GM23338 (cell line): Measurements from ENCODE around the gene HELT. TPM values are rescaled to one million over a fixed set of nuclear protein-coding genes. Genes with fewer than 3 reads are reported as not detected.

Experiments
- ATAC-seq: fragments of 200-7000 bp; cut with Tn5 transposase; 3 replicates; pipeline ENCODE4 v1.9.1; 2020
- DNase-seq: peaks from one replicate; pipeline ENCODE4 v3.0.0-alpha.2; 2015; ENCODE audit warnings: low spot score
- H2AFZ ChIP-seq: fragments of 200-600 bp; sonication (generic); 2 replicates; pipeline ENCODE4 v1.8.0; 2016; ENCODE audit warnings: antibody characterized with exemption, mild to moderate bottlenecking, moderate library complexity
- H3F3A ChIP-seq: fragments of 200-600 bp; sonication (generic); replicated peaks from 2 replicates; pipeline ENCODE4 v1.8.0; 2017; ENCODE audit warnings: antibody characterized with exemption, mixed run types, low read depth
- H3K27ac ChIP-seq: fragments of 200-600 bp; sonication (generic); 2 replicates; pipeline ENCODE4 v1.6.1; 2016; ENCODE audit warnings: low read depth
- H3K27me3 ChIP-seq: fragments of 200-600 bp; sonication (generic); 2 replicates; pipeline ENCODE4 v1.8.0; 2016; ENCODE audit warnings: mild to moderate bottlenecking, mixed run types, moderate library complexity; ENCODE audit not compliant: insufficient read depth
- H3K36me3 ChIP-seq: fragments of 200-600 bp; sonication (generic); 2 replicates; pipeline ENCODE4 v1.8.0; 2016; ENCODE audit warnings: mild to moderate bottlenecking; ENCODE audit not compliant: insufficient read depth
- H3K4me1 ChIP-seq: fragments of 200-600 bp; sonication (generic); 2 replicates; pipeline ENCODE4 v1.8.0; 2016; ENCODE audit warnings: mild to moderate bottlenecking, moderate library complexity; ENCODE audit not compliant: insufficient read depth
- H3K4me2 ChIP-seq: fragments of 200-600 bp; sonication (generic); 2 replicates; pipeline ENCODE4 v1.7.1; 2017; ENCODE audit warnings: mixed run types
- H3K4me3 ChIP-seq: fragments of 200-600 bp; sonication (generic); 2 replicates; pipeline ENCODE4 v1.6.1; 2016; ENCODE audit warnings: mixed run types
- H3K79me2 ChIP-seq: fragments of 200-600 bp; sonication (generic); replicated peaks from 2 replicates; pipeline ENCODE4 v1.8.0; 2017; ENCODE audit warnings: mild to moderate bottlenecking; ENCODE audit not compliant: insufficient read depth
- H3K9me2 ChIP-seq: fragments of 200-600 bp; sonication (generic); 2 replicates; pipeline ENCODE4 v1.8.0; 2017; ENCODE audit not compliant: insufficient read depth
- H4K20me1 ChIP-seq: fragments of 200-600 bp; sonication (generic); replicated peaks from 2 replicates; pipeline ENCODE4 v1.8.0; 2017; ENCODE audit warnings: mild to moderate bottlenecking; ENCODE audit not compliant: insufficient read depth
- H3K27ac Mint-ChIP-seq: 2 replicates; pipeline ENCODE4 v1.8.0; 2020; ENCODE audit warnings: inconsistent platforms, mild to moderate bottlenecking, moderate library complexity, mixed read lengths
- H3K27me3 Mint-ChIP-seq: 3 replicates; pipeline ENCODE4 v1.8.0; 2022; ENCODE audit warnings: low read depth, mild to moderate bottlenecking, moderate library complexity, mixed read lengths, inconsistent platforms; ENCODE audit not compliant: insufficient read depth, poor library complexity
- H3K36me3 Mint-ChIP-seq: 3 replicates; pipeline ENCODE4 v1.8.0; 2021; ENCODE audit warnings: low read depth, mild to moderate bottlenecking, inconsistent platforms, moderate library complexity, mixed read lengths
- H3K4me1 Mint-ChIP-seq: 3 replicates; pipeline ENCODE4 v1.8.0; 2020; ENCODE audit warnings: mild to moderate bottlenecking, inconsistent platforms, mixed read lengths
- H3K4me3 Mint-ChIP-seq: 3 replicates; pipeline ENCODE4 v1.8.0; 2021; ENCODE audit warnings: moderate library complexity, mild to moderate bottlenecking, inconsistent platforms, mixed read lengths
- H3K9me3 Mint-ChIP-seq: 3 replicates; pipeline ENCODE4 v1.8.0; 2020; ENCODE audit warnings: moderate library complexity, mild to moderate bottlenecking, inconsistent platforms, mixed read lengths
- CREB1 ChIP-seq: fragments of 250-450 bp; sonication (Bioruptor Pico); IDR thresholded peaks from 2 replicates; pipeline ENCODE4 v1.5.0; 2020; ENCODE audit warnings: low read depth, mild to moderate bottlenecking, moderate library complexity
- EZH2 ChIP-seq: fragments of 200-600 bp; sonication (generic); IDR thresholded peaks from one replicate; pipeline ENCODE4 v1.8.0; 2017; ENCODE audit warnings: antibody characterized with exemption, mild to moderate bottlenecking, low read depth; ENCODE audit not compliant: unreplicated experiment
- EZH2phosphoT487 ChIP-seq: fragments of 200-600 bp; sonication (generic); IDR thresholded peaks from one replicate; pipeline ENCODE4 v1.8.1; 2018; ENCODE audit warnings: antibody characterized with exemption; ENCODE audit not compliant: unreplicated experiment
- JUNB ChIP-seq: IDR thresholded peaks from one replicate; pipeline ENCODE4 v1.6.1; 2016; ENCODE audit warnings: antibody characterized with exemption; ENCODE audit not compliant: unreplicated experiment
- NANOG ChIP-seq: IDR thresholded peaks from 2 replicates; pipeline ENCODE4 v1.6.1; 2016; ENCODE audit warnings: antibody characterized with exemption, borderline replicate concordance
- POLR2AphosphoS5 ChIP-seq: IDR thresholded peaks from 2 replicates; pipeline ENCODE4 v1.6.1; 2016; ENCODE audit warnings: antibody characterized with exemption, low read depth
- STAT1 ChIP-seq: IDR thresholded peaks from one replicate; pipeline ENCODE4 v1.6.1; 2016; ENCODE audit warnings: antibody characterized with exemption; ENCODE audit not compliant: unreplicated experiment
- ZNF114 ChIP-seq: fragments of 250-450 bp; sonication (Bioruptor Pico); IDR thresholded peaks from 2 replicates; pipeline ENCODE4 v1.5.0; 2020; ENCODE audit warnings: mild to moderate bottlenecking, moderate library complexity
- ZNF331 ChIP-seq: fragments of 250-450 bp; sonication (Bioruptor Pico); IDR thresholded peaks from 2 replicates; pipeline ENCODE4 v1.5.0; 2020; ENCODE audit warnings: low read depth, mild to moderate bottlenecking, moderate library complexity
- polyA plus RNA-seq: library from polyadenylated mRNA; unstranded; fragments of >200 nt; fragmentation: Nextera tagmentation; extraction: Ambion mirVana; gene quantifications from 2 replicates; pipeline ENCODE4 v1.2.1, GENCODE V29; 2016
- total RNA-seq: library from RNA; depleted of rRNA; stranded (reverse); fragments of >200 nt; shearing (Covaris generic); gene quantifications from 2 replicates; pipeline ENCODE4 v1.2.3, GENCODE V29; 2014
- TF ChIP-seq, protein P1 (sequence below): IDR thresholded peaks from one replicate; pipeline ENCODE4 v1.6.1; 2018; ENCODE audit warnings: antibody characterized with exemption; ENCODE audit not compliant: unreplicated experiment
- TF ChIP-seq, protein P2 (sequence below): fragments of 250-450 bp; sonication (Bioruptor Pico); IDR thresholded peaks from 2 replicates; pipeline ENCODE4 v1.5.0; 2020; ENCODE audit warnings: mild to moderate bottlenecking, moderate library complexity
- TF ChIP-seq, protein P3 (sequence below): IDR thresholded peaks from 2 replicates; pipeline ENCODE4 v1.6.1; 2016; ENCODE audit warnings: antibody characterized with exemption
- TF ChIP-seq, protein P4 (sequence below), 2 experiments: fragments of 200-600 bp in 1 of 2; sonication (generic) in 1 of 2; conservative IDR thresholded peaks; 2 replicates each; pipeline versions ENCODE4 v1.5.1 to v1.6.1; 2016 to 2017; ENCODE audit warnings: antibody characterized with exemption in 2 of 2, low read depth in 2 of 2, mild to moderate bottlenecking in 2 of 2, moderate library complexity in 1 of 2

HELT gene
- total and polyA plus RNA-seq, 2 experiments from 2014 or later = not detected

DNA sequence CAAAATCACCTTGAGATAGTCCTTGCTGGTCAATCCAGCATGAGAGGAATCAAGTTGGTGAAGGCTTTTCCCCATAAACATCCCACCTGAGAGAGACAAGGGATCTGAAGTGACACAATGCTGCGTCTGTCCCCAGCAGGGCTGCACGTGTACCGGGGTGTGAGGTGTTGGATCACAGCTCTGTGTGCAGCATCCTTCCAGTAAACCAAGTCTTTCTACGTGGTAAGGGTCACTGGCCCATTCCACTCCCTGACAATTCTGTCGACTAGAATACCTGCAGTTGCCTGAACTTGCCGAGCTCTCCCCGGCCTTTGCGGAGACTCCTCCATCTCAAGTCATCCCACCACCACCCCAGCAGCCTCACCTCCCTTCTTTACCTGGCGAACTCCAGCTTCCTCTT is 14.8 kb downstream of the HELT start:
- H3K4me3 Mint-ChIP-seq = no peak overlapping the region
- H3K9me3 Mint-ChIP-seq = peaks cover 8% of the 10 kb centered on the region; the same call in 2 of the 3 replicates

More for the DNA sequence above, 14.8 kb downstream of the HELT start:
- Histone ChIP-seq H3K27me3 (peaks cover 48% of the 10 kb centered on the region), H3K79me2 (no peaks in the 10 kb centered on the region), H3K27ac (no peak overlapping the region), H3K4me2 (no peak overlapping the region), H2AFZ (no peak overlapping the region), H3K9me2 (no peaks in the 10 kb centered on the region), H4K20me1 (no peaks in the 10 kb centered on the region), H3K36me3 (no peaks in the 10 kb centered on the region), H3K4me1 (no peaks in the 10 kb centered on the region), H3F3A (no peaks in the 10 kb centered on the region), H3K4me3 (no peak overlapping the region)
- H3K4me1 Mint-ChIP-seq = no peaks in the 10 kb centered on the region
- H3K36me3 Mint-ChIP-seq = peaks cover 5% of the 10 kb centered on the region
- DNase-seq = no peak
- ATAC-seq = no peak
- peaks cover 7% of the 10 kb centered on the region for H3K27me3 Mint-ChIP-seq
- no peak overlapping the region for H3K27ac Mint-ChIP-seq
- TF ChIP-seq, protein P1, sequence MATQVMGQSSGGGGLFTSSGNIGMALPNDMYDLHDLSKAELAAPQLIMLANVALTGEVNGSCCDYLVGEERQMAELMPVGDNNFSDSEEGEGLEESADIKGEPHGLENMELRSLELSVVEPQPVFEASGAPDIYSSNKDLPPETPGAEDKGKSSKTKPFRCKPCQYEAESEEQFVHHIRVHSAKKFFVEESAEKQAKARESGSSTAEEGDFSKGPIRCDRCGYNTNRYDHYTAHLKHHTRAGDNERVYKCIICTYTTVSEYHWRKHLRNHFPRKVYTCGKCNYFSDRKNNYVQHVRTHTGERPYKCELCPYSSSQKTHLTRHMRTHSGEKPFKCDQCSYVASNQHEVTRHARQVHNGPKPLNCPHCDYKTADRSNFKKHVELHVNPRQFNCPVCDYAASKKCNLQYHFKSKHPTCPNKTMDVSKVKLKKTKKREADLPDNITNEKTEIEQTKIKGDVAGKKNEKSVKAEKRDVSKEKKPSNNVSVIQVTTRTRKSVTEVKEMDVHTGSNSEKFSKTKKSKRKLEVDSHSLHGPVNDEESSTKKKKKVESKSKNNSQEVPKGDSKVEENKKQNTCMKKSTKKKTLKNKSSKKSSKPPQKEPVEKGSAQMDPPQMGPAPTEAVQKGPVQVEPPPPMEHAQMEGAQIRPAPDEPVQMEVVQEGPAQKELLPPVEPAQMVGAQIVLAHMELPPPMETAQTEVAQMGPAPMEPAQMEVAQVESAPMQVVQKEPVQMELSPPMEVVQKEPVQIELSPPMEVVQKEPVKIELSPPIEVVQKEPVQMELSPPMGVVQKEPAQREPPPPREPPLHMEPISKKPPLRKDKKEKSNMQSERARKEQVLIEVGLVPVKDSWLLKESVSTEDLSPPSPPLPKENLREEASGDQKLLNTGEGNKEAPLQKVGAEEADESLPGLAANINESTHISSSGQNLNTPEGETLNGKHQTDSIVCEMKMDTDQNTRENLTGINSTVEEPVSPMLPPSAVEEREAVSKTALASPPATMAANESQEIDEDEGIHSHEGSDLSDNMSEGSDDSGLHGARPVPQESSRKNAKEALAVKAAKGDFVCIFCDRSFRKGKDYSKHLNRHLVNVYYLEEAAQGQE = no peak
- no peak for TF ChIP-seq NANOG
- TF ChIP-seq, protein P2, sequence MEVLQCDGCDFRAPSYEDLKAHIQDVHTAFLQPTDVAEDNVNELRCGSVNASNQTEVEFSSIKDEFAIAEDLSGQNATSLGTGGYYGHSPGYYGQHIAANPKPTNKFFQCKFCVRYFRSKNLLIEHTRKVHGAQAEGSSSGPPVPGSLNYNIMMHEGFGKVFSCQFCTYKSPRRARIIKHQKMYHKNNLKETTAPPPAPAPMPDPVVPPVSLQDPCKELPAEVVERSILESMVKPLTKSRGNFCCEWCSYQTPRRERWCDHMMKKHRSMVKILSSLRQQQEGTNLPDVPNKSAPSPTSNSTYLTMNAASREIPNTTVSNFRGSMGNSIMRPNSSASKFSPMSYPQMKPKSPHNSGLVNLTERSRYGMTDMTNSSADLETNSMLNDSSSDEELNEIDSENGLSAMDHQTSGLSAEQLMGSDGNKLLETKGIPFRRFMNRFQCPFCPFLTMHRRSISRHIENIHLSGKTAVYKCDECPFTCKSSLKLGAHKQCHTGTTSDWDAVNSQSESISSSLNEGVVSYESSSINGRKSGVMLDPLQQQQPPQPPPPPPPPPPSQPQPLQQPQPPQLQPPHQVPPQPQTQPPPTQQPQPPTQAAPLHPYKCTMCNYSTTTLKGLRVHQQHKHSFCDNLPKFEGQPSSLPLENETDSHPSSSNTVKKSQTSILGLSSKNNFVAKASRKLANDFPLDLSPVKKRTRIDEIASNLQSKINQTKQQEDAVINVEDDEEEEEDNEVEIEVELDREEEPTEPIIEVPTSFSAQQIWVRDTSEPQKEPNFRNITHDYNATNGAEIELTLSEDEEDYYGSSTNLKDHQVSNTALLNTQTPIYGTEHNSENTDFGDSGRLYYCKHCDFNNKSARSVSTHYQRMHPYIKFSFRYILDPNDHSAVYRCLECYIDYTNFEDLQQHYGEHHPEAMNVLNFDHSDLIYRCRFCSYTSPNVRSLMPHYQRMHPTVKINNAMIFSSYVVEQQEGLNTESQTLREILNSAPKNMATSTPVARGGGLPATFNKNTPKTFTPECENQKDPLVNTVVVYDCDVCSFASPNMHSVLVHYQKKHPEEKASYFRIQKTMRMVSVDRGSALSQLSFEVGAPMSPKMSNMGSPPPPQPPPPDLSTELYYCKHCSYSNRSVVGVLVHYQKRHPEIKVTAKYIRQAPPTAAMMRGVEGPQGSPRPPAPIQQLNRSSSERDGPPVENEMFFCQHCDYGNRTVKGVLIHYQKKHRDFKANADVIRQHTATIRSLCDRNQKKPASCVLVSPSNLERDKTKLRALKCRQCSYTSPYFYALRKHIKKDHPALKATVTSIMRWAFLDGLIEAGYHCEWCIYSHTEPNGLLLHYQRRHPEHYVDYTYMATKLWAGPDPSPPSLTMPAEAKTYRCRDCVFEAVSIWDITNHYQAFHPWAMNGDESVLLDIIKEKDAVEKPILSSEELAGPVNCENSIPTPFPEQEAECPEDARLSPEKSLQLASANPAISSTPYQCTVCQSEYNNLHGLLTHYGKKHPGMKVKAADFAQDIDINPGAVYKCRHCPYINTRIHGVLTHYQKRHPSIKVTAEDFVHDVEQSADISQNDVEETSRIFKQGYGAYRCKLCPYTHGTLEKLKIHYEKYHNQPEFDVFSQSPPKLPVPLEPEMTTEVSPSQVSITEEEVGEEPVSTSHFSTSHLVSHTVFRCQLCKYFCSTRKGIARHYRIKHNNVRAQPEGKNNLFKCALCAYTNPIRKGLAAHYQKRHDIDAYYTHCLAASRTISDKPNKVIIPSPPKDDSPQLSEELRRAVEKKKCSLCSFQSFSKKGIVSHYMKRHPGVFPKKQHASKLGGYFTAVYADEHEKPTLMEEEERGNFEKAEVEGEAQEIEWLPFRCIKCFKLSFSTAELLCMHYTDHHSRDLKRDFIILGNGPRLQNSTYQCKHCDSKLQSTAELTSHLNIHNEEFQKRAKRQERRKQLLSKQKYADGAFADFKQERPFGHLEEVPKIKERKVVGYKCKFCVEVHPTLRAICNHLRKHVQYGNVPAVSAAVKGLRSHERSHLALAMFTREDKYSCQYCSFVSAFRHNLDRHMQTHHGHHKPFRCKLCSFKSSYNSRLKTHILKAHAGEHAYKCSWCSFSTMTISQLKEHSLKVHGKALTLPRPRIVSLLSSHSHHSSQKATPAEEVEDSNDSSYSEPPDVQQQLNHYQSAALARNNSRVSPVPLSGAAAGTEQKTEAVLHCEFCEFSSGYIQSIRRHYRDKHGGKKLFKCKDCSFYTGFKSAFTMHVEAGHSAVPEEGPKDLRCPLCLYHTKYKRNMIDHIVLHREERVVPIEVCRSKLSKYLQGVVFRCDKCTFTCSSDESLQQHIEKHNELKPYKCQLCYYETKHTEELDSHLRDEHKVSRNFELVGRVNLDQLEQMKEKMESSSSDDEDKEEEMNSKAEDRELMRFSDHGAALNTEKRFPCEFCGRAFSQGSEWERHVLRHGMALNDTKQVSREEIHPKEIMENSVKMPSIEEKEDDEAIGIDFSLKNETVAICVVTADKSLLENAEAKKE = no peak
- TF ChIP-seq ZNF331 (CRISPR knock-in tag) = no peak
- no peak for TF ChIP-seq EZH2phosphoT487
- TF ChIP-seq, protein P3, sequence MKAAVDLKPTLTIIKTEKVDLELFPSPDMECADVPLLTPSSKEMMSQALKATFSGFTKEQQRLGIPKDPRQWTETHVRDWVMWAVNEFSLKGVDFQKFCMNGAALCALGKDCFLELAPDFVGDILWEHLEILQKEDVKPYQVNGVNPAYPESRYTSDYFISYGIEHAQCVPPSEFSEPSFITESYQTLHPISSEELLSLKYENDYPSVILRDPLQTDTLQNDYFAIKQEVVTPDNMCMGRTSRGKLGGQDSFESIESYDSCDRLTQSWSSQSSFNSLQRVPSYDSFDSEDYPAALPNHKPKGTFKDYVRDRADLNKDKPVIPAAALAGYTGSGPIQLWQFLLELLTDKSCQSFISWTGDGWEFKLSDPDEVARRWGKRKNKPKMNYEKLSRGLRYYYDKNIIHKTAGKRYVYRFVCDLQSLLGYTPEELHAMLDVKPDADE = no peak
- TF ChIP-seq, protein P4, sequence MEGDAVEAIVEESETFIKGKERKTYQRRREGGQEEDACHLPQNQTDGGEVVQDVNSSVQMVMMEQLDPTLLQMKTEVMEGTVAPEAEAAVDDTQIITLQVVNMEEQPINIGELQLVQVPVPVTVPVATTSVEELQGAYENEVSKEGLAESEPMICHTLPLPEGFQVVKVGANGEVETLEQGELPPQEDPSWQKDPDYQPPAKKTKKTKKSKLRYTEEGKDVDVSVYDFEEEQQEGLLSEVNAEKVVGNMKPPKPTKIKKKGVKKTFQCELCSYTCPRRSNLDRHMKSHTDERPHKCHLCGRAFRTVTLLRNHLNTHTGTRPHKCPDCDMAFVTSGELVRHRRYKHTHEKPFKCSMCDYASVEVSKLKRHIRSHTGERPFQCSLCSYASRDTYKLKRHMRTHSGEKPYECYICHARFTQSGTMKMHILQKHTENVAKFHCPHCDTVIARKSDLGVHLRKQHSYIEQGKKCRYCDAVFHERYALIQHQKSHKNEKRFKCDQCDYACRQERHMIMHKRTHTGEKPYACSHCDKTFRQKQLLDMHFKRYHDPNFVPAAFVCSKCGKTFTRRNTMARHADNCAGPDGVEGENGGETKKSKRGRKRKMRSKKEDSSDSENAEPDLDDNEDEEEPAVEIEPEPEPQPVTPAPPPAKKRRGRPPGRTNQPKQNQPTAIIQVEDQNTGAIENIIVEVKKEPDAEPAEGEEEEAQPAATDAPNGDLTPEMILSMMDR (conservative IDR thresholded peaks at IDR 0.05; ENCODE audit: low read depth in 2 of 2) = no peak
- TF ChIP-seq CREB1 (CRISPR knock-in tag) = no peak
- TF ChIP-seq ZNF114 (CRISPR knock-in tag) = no peak
- TF ChIP-seq STAT1 = no peak
- TF ChIP-seq JUNB = no peak
- no peak for TF ChIP-seq POLR2AphosphoS5
- TF ChIP-seq EZH2 = no peak
